OCI-LY1 (cell line): ENCODE results near the gene PDPN.

Experiments used
- H2AFZ ChIP-seq: fragments of 200-600 bp; sonication (generic), shearing (Covaris generic); 2 replicates; pipeline ENCODE4 v1.6.0; 2014; ENCODE audit warnings: antibody characterized with exemption, mild to moderate bottlenecking, low read length
- H3F3A ChIP-seq: fragments of 200-600 bp; sonication (generic), shearing (Covaris generic); 2 replicates; pipeline ENCODE4 v1.6.0; 2014; ENCODE audit warnings: mild to moderate bottlenecking, antibody characterized with exemption, low read length, moderate library complexity; ENCODE audit not compliant: insufficient read depth
- H3K27ac ChIP-seq: fragments of 200-600 bp; sonication (generic); 2 replicates; pipeline ENCODE4 v1.5.1; 2014; ENCODE audit warnings: low read length, mixed run types, mild to moderate bottlenecking, low read depth; ENCODE audit not compliant: poor library complexity, severe bottlenecking
- H3K27me3 ChIP-seq: fragments of 200-600 bp; sonication (generic); 2 replicates; pipeline ENCODE4 v1.6.0; 2014; ENCODE audit warnings: antibody characterized with exemption, mild to moderate bottlenecking, low read length, moderate library complexity; ENCODE audit not compliant: insufficient read depth
- H3K36me3 ChIP-seq: fragments of 200-600 bp; sonication (generic); 2 replicates; pipeline ENCODE4 v1.6.1; 2014; ENCODE audit warnings: mild to moderate bottlenecking, antibody characterized with exemption, low read length, moderate library complexity, mixed read lengths; ENCODE audit not compliant: insufficient read depth
- H3K4me1 ChIP-seq: fragments of 200-600 bp; sonication (generic); 2 replicates; pipeline ENCODE4 v1.5.1; 2014; ENCODE audit warnings: mild to moderate bottlenecking, low read length, moderate library complexity; ENCODE audit not compliant: insufficient read depth, severe bottlenecking
- H3K4me2 ChIP-seq: fragments of 200-600 bp; sonication (generic), shearing (Covaris generic); 2 replicates; pipeline ENCODE4 v1.6.1; 2014; ENCODE audit warnings: low read length
- H3K4me3 ChIP-seq: fragments of 200-600 bp; sonication (generic); 2 replicates; pipeline ENCODE4 v1.5.1; 2014; ENCODE audit warnings: low read length, low read depth, mild to moderate bottlenecking, mixed read lengths; ENCODE audit not compliant: poor library complexity, severe bottlenecking
- H3K79me2 ChIP-seq: fragments of 200-600 bp; shearing (Covaris generic); 2 replicates; pipeline ENCODE4 v1.6.1; 2016; ENCODE audit warnings: mixed run types, low read length, mixed read lengths; ENCODE audit not compliant: insufficient read depth
- H3K9ac ChIP-seq: fragments of 200-600 bp; sonication (generic), shearing (Covaris generic); 2 replicates; pipeline ENCODE4 v1.6.1; 2014; ENCODE audit warnings: mild to moderate bottlenecking, low read length, mixed read lengths
- H3K9me2 ChIP-seq: fragments of 200-600 bp; sonication (generic), shearing (Covaris generic); 2 replicates; pipeline ENCODE4 v1.6.1; 2014; ENCODE audit warnings: low read depth, mild to moderate bottlenecking, low read length, mixed read lengths
- H3K9me3 ChIP-seq: fragments of 200-600 bp; shearing (Covaris generic); 2 replicates; pipeline ENCODE4 v1.6.1; 2014; ENCODE audit warnings: low read length, mixed read lengths
- H4K20me1 ChIP-seq: fragments of 200-600 bp; sonication (generic), shearing (Covaris generic); 2 replicates; pipeline ENCODE4 v1.6.0; 2016; ENCODE audit warnings: mild to moderate bottlenecking, low read length; ENCODE audit not compliant: insufficient read depth
- CTCF ChIP-seq: fragments of 200-600 bp; sonication (generic), shearing (Covaris generic); IDR thresholded peaks from 2 replicates; pipeline ENCODE4 v1.5.1; 2017; ENCODE audit warnings: mild to moderate bottlenecking, antibody characterized with exemption, low read length, moderate library complexity, mixed read lengths
- EZH2 ChIP-seq: fragments of 200-600 bp; sonication (generic), shearing (Covaris generic); IDR thresholded peaks from 2 replicates; pipeline ENCODE4 v1.8.0; 2017; ENCODE audit warnings: borderline replicate concordance, mixed run types, mild to moderate bottlenecking, antibody characterized with exemption, low read length, moderate library complexity, mixed read lengths

The PDPN gene

DNA sequence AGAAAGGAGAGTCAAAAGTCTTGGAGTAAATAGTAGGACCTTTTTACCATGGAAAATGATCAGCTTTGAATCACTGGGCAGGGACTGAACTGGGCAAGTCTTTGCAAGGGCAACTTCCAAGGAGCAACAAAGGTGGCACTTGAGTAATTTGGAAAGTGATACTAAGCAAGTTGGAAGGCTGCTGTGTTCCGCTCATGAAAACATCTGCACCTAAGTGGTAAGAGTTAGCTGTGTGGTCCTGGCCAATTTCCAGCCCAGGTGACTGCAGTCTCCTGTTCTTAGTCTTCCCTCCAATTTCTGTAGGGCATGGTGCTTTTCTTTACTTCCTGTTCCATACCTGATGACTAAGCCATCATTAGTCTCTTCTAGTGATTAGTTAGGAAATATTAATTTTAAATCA is 80.8 kb downstream of the PDPN start:
- H3K9me2 ChIP-seq: no peaks in the 10 kb centered on the region
- H3F3A ChIP-seq: no peaks in the 10 kb centered on the region
- H3K4me3 ChIP-seq: no peak overlapping the region
- H3K36me3 ChIP-seq: no peaks in the 10 kb centered on the region
- no peaks in the 10 kb centered on the region for H3K79me2 ChIP-seq
- H4K20me1 ChIP-seq: no peaks in the 10 kb centered on the region
- H3K4me1 ChIP-seq: peaks cover 60% of the 10 kb centered on the region
- no peak overlapping the region for H3K27ac ChIP-seq
- no peaks in the 10 kb centered on the region for H3K27me3 ChIP-seq
- H3K9me3 ChIP-seq: no peaks in the 10 kb centered on the region
- no peak overlapping the region for H2AFZ ChIP-seq
- TF ChIP-seq EZH2: no peak
- no peak for TF ChIP-seq CTCF
- no peak overlapping the region for H3K9ac ChIP-seq
- no peak overlapping the region for H3K4me2 ChIP-seq

GRCh38 chr1:13666317-13666716 is 82.7 kb downstream of the PDPN start:
- Histone ChIP-seq H3K4me3 (peak overlapping the region; percentile 6), H3K9ac (peak overlapping the region; percentile 45; the same call in 1 of the 2 replicates), H3K4me1 (peaks cover 52% of the 10 kb centered on the region), H3K36me3 (no peaks in the 10 kb centered on the region), H2AFZ (no peak overlapping the region), H3F3A (no peaks in the 10 kb centered on the region), H3K9me2 (no peaks in the 10 kb centered on the region), H4K20me1 (no peaks in the 10 kb centered on the region), H3K27ac (peak overlapping the region; percentile 94), H3K4me2 (peak overlapping the region; percentile 50), H3K79me2 (no peaks in the 10 kb centered on the region), H3K9me3 (no peaks in the 10 kb centered on the region), H3K27me3 (no peaks in the 10 kb centered on the region)
- TF ChIP-seq CTCF (no peak), EZH2 (no peak)
